Measurements from ENCODE around the gene THAP7. TPM values are rescaled to one million over a fixed set of nuclear protein-coding genes. Genes with fewer than 3 reads are reported as not detected.

The THAP7 gene
- total RNA-seq, 1 experiment from 2014 or later: 29.1 TPM

GRCh38 chr22:20979243-20979809 lies 22.6 kb downstream of the THAP7 start:
- 0 out of 2 replicates have a peak, but pooled peaks cover 3% of the 10 kb centered on the region for H3K9me3 ChIP-seq
- ChIA-PET POLR2A (no interaction called here), CTCF (no interaction called here)
- intact Hi-C loops (cut with micrococcal nuclease; ENCODE audit: unreplicated experiment): no loop called here
- TF ChIP-seq CTCF (IDR thresholded peaks at IDR 0.05; ENCODE audit: insufficient read depth in 1 of 2, low read depth in 1 of 2, low read length in 1 of 2, severe bottlenecking in 1 of 2, unreplicated experiment in 1 of 2): no peak
- H3K27ac Mint-ChIP-seq (ENCODE audit: unreplicated experiment): no peak overlapping the region
- no peaks in the 10 kb centered on the region for H3K36me3 ChIP-seq (ENCODE audit: control insufficient read depth, insufficient read depth, low read length)
- no peak for DNase-seq
- peaks cover 8% of the 10 kb centered on the region for H3K9me3 Mint-ChIP-seq (ENCODE audit: unreplicated experiment)
- no peak overlapping the region for H3K4me3 ChIP-seq (ENCODE audit: low read depth, low read length)
- BruUV-seq (replicated peaks): no TSS peak
- H3K4me3 Mint-ChIP-seq (ENCODE audit: unreplicated experiment): no peak overlapping the region
- H3K4me1 Mint-ChIP-seq (ENCODE audit: low read depth, unreplicated experiment): no peaks in the 10 kb centered on the region
- H3K36me3 Mint-ChIP-seq (ENCODE audit: insufficient read depth, unreplicated experiment): peaks cover 8% of the 10 kb centered on the region
- H3K4me1 ChIP-seq: peaks cover 14% of the 10 kb centered on the region; the same call in 1 of the 2 replicates
- no peaks in the 10 kb centered on the region; the same call in 1 of the 2 replicates for H3K27me3 ChIP-seq (replicated peaks; ENCODE audit: control insufficient read depth, insufficient read depth, low read length)
- no peaks in the 10 kb centered on the region for H3K27me3 Mint-ChIP-seq (ENCODE audit: insufficient read depth, unreplicated experiment)

DNA sequence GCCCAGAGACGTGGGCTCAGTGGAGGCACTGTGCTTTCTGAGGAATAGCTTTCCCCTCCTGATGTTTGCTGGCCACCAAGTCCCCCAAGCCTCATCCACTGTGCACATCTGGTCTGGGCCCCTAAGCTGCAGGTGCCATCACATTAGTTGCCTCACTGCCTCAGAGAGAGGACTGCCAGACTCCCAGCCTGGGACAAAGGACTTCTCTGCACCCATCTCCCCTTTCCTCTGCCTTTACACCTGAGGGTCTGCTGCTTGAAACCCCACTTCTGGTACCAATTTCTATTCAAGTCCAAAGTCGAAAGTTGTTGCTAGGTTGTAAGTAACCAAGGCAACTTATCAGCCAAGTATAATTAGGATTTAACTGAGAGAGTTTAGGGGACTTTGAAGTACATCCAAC lies 23.5 kb downstream of the THAP7 start:
- intact Hi-C loops (cut with micrococcal nuclease; ENCODE audit: unreplicated experiment): no loop called here
- Mint-ChIP-seq H3K9me3 (ENCODE audit: unreplicated experiment) (peaks cover 8% of the 10 kb centered on the region), H3K27me3 (ENCODE audit: insufficient read depth, unreplicated experiment) (no peaks in the 10 kb centered on the region), H3K4me1 (ENCODE audit: low read depth, unreplicated experiment) (no peaks in the 10 kb centered on the region), H3K27ac (ENCODE audit: unreplicated experiment) (no peak overlapping the region), H3K4me3 (ENCODE audit: unreplicated experiment) (no peak overlapping the region), H3K36me3 (ENCODE audit: insufficient read depth, unreplicated experiment) (peaks cover 8% of the 10 kb centered on the region)
- POLR2A ChIA-PET: no interaction called here
- TF ChIP-seq CTCF (IDR thresholded peaks at IDR 0.05; ENCODE audit: insufficient read depth in 1 of 2, low read depth in 1 of 2, low read length in 1 of 2, severe bottlenecking in 1 of 2, unreplicated experiment in 1 of 2): no peak
- Histone ChIP-seq H3K9me3 (0 out of 2 replicates have a peak, but pooled peaks cover 3% of the 10 kb centered on the region), H3K36me3 (ENCODE audit: control insufficient read depth, insufficient read depth, low read length) (no peaks in the 10 kb centered on the region), H3K27me3 (replicated peaks; ENCODE audit: control insufficient read depth, insufficient read depth, low read length) (no peaks in the 10 kb centered on the region; the same call in 1 of the 2 replicates), H3K4me3 (ENCODE audit: low read depth, low read length) (no peak overlapping the region), H3K4me1 (peaks cover 14% of the 10 kb centered on the region; the same call in 1 of the 2 replicates)
- BruUV-seq (replicated peaks): no TSS peak
- no peak for DNase-seq
- CTCF ChIA-PET: no interaction called here

DNA sequence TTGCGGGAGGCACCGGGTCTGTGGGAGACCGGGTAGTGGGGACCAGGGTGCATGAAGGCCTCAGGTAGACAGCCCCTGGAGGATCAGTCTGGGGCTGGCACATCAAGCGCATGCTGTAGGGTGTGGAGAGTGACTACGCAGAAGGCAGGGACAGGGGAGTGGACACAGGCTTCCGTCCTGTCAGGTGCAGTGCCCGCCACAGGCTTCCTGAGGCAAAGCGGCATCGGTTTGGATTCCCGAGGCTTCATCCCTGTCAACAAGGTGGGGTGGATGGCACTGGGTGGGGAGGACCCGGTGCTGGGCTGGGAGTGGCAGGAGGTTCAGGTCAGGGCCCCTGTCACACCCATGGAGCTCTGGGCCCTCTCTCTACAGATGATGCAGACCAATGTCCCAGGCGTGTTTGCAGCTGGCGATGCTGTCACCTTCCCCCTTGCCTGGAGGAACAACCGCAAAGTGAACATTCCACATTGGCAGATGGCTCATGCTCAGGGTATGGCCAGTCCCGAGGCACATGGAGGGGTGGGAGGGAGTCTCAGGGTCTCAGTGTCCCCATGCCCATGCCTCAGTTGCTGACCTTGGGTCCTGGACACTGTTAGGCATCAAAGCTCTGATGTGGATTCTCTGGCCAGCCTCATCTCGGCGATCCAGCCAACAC lies 24.3 kb downstream of the THAP7 start:
- H3K9me3 Mint-ChIP-seq (ENCODE audit: unreplicated experiment): peaks cover 8% of the 10 kb centered on the region
- H3K4me3 Mint-ChIP-seq (ENCODE audit: unreplicated experiment): no peak overlapping the region
- DNase-seq: no peak
- no TSS peak for BruUV-seq (replicated peaks)
- intact Hi-C loops (cut with micrococcal nuclease; ENCODE audit: unreplicated experiment): no loop called here
- no peak overlapping the region for H3K27ac Mint-ChIP-seq (ENCODE audit: unreplicated experiment)
- no peaks in the 10 kb centered on the region for H3K4me1 Mint-ChIP-seq (ENCODE audit: low read depth, unreplicated experiment)
- Histone ChIP-seq H3K27me3 (replicated peaks; ENCODE audit: control insufficient read depth, insufficient read depth, low read length) (no peaks in the 10 kb centered on the region; the same call in 1 of the 2 replicates), H3K36me3 (ENCODE audit: control insufficient read depth, insufficient read depth, low read length) (no peaks in the 10 kb centered on the region), H3K9me3 (0 out of 2 replicates have a peak, but pooled peaks cover 3% of the 10 kb centered on the region), H3K4me3 (ENCODE audit: low read depth, low read length) (no peak overlapping the region), H3K4me1 (peaks cover 7% of the 10 kb centered on the region; the same call in 1 of the 2 replicates)
- ChIA-PET CTCF (no interaction called here), POLR2A (no interaction called here)
- H3K36me3 Mint-ChIP-seq (ENCODE audit: insufficient read depth, unreplicated experiment): peaks cover 8% of the 10 kb centered on the region
- TF ChIP-seq CTCF (IDR thresholded peaks at IDR 0.05; ENCODE audit: insufficient read depth in 1 of 2, low read depth in 1 of 2, low read length in 1 of 2, severe bottlenecking in 1 of 2, unreplicated experiment in 1 of 2): no peak
- no peaks in the 10 kb centered on the region for H3K27me3 Mint-ChIP-seq (ENCODE audit: insufficient read depth, unreplicated experiment)

All from Caco-2 (cell line).